Breast epithelium (tissue), 3 donors: ENCODE measurements around the gene MCTP2.

ENCODE experiments used
- POLR2A ChIP-seq: fragments of 450-650 bp; IDR thresholded peaks from one replicate; pipeline ENCODE4 v1.6.1; 2016; ENCODE audit warnings: antibody characterized with exemption, mild to moderate bottlenecking, moderate library complexity
- TF ChIP-seq, protein P1 (sequence below), 3 donors: fragments of 450-650 bp; IDR thresholded peaks; one replicate each; pipeline ENCODE4 v1.5.1; 2016 to 2017; ENCODE audit warnings: antibody characterized with exemption in 3 of 3, mild to moderate bottlenecking in 3 of 3, moderate library complexity in 3 of 3

GRCh38 chr15:94230431-94230882 is 904 bp upstream of the MCTP2 start:
- TF ChIP-seq, protein P1, sequence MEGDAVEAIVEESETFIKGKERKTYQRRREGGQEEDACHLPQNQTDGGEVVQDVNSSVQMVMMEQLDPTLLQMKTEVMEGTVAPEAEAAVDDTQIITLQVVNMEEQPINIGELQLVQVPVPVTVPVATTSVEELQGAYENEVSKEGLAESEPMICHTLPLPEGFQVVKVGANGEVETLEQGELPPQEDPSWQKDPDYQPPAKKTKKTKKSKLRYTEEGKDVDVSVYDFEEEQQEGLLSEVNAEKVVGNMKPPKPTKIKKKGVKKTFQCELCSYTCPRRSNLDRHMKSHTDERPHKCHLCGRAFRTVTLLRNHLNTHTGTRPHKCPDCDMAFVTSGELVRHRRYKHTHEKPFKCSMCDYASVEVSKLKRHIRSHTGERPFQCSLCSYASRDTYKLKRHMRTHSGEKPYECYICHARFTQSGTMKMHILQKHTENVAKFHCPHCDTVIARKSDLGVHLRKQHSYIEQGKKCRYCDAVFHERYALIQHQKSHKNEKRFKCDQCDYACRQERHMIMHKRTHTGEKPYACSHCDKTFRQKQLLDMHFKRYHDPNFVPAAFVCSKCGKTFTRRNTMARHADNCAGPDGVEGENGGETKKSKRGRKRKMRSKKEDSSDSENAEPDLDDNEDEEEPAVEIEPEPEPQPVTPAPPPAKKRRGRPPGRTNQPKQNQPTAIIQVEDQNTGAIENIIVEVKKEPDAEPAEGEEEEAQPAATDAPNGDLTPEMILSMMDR (IDR thresholded peaks at IDR 0.05) = no peak
- no peak for TF ChIP-seq POLR2A
